SU-DHL-6 (cell line): ENCODE measurements around the gene DMAP1.

Experiments used
- CTCF ChIP-seq: fragments of 200-600 bp; sonication (generic); IDR thresholded peaks from one replicate; pipeline ENCODE4 v1.5.1; 2017; ENCODE audit warnings: antibody characterized with exemption, mild to moderate bottlenecking, low read length, moderate library complexity; ENCODE audit not compliant: insufficient read depth, poor library complexity, severe bottlenecking
- EZH2phosphoT487 ChIP-seq: fragments of 200-600 bp; sonication (generic), shearing (Covaris generic); conservative IDR thresholded peaks from 2 replicates; pipeline ENCODE4 v1.6.1; 2018; ENCODE audit warnings: mild to moderate bottlenecking, antibody characterized with exemption, low read length, moderate library complexity, mixed read lengths

DNA sequence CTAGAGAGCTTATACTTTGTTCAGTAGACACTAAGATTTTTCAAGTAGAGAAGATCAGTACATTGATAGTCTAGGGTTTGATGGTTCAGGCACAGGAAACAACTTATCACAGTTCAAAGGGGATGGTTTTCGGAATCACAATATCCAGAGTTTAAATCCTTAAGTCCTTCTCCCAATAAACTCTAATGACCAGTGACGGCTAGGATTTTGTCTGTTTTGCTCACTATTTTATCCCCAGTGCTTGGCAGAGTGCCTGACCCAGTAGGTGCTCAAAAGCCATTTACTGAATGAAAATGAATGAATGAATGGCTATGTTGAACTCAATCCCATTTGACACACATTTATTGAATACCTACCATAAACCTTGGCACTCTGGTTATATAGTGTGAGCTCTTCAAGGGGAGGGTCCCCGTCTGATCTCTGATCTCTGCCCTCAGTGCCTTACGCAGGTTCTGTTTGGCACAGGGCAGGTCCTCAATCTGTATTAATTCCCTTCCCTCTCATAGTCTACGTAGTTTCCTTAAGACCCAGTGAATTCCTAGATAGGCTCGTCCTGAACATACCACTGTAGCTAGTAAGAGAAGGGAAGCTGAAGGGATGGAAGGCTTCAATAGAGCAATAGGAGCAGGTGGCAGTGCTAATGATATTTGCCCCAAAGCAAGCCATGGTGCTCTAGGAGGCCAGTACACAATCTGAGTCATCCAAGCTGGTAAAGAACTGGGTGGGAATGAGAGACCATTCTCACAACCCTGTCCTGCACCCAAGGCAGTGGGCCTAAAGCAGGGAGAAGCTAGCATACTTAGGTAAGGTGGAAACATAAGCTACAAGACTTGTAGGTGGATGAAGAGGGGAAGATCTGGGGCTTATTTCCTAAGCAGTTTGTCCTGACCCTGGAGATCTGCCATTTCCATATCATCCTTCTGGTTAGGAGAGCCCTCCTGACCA lies 53.4 kb downstream of the DMAP1 start:
- TF ChIP-seq CTCF (no peak), EZH2phosphoT487 (no peak)
